Ureter (tissue), 1 donor: Measurements from ENCODE around the gene CUX1. TPM values are rescaled to one million over a fixed set of nuclear protein-coding genes. Genes with fewer than 3 reads are reported as not detected.
"Not testable (repeated sequence)": the region's sequence is repeated elsewhere in the genome, so short reads cannot be mapped to it uniquely, and the experiment has no call there.

Source experiments
- DNase-seq: peaks from one replicate; pipeline ENCODE4 v3.0.0-alpha.2; 2020; ENCODE audit warnings: low spot score
- total RNA-seq: library from RNA; stranded (reverse); gene quantifications from one replicate; pipeline ENCODE4 v1.2.4, GENCODE V29; 2023
- donor health status: DM: yes; HTN: yes; CAD: no.

Gene CUX1
- total RNA-seq, 1 donor from 2014 or later = 103 TPM

- not testable (repeated sequence) for DNase-seq
Observed at GRCh38 chr7:102328863-102329262, 511.4 kb downstream of the CUX1 start.

GRCh38 chr7:102329366-102329765, 511.9 kb downstream of the CUX1 start:
- DNase-seq = not testable (repeated sequence)

- not testable (repeated sequence) for DNase-seq
Observed at GRCh38 chr7:102330666-102331460, 513.4 kb downstream of the CUX1 start.

Other genes starting within 250 kb of the CUX1 start
- not detected for gene MYL10, start 188.3 kb upstream of the CUX1 start, total RNA-seq